OCI-LY7 (cell line): ENCODE data around the gene HACE1. TPM values are rescaled to one million over a fixed set of nuclear protein-coding genes. Genes with fewer than 3 reads are reported as not detected.
"Not testable (repeated sequence)": the region's sequence is repeated elsewhere in the genome, so short reads cannot be mapped to it uniquely, and the experiment has no call there.

ENCODE experiments used
- BruUV-seq: library from RNA; stranded (reverse); fragments of 400-500 nt; replicated peaks from 2 replicates; lab custom pipeline; 2021; lab: Mats Ljungman, UMichigan
- CTCF ChIA-PET: fragments of 300-600 bp; sonication (Branson Sonifier 250); formaldehyde crosslinking; loops from one replicate; lab custom pipeline; 2022; ENCODE audit warnings: antibody characterized with exemption; ENCODE audit not compliant: unreplicated experiment; lab: Charles Lee
- POLR2A ChIA-PET: fragments of 300-600 bp; sonication (Branson Sonifier 250); formaldehyde crosslinking; loops from one replicate; lab custom pipeline; 2022; ENCODE audit warnings: antibody characterized with exemption; lab: Charles Lee
- DNase-seq: peaks from one replicate; pipeline ENCODE4 v3.0.0-alpha.2; 2015; ENCODE audit warnings: low spot score
- H2AFZ ChIP-seq: fragments of 200-600 bp; sonication (generic), shearing (Covaris generic); 2 replicates; pipeline ENCODE4 v1.6.1; 2014; ENCODE audit warnings: mild to moderate bottlenecking, antibody characterized with exemption, low read length, moderate library complexity
- H3K27ac ChIP-seq: fragments of 200-600 bp; sonication (generic); 2 replicates; pipeline ENCODE4 v1.5.1; 2014; ENCODE audit warnings: mixed run types, low read depth, mild to moderate bottlenecking, moderate library complexity, low read length, inconsistent platforms; ENCODE audit not compliant: poor library complexity, severe bottlenecking
- H3K36me3 ChIP-seq: fragments of 200-600 bp; sonication (generic); 2 replicates; pipeline ENCODE4 v1.6.1; 2014; ENCODE audit warnings: mild to moderate bottlenecking, antibody characterized with exemption, low read length, moderate library complexity, mixed read lengths; ENCODE audit not compliant: insufficient read depth
- H3K4me1 ChIP-seq: fragments of 200-600 bp; sonication (generic); 2 replicates; pipeline ENCODE4 v1.5.1; 2014; ENCODE audit warnings: mild to moderate bottlenecking, low read length; ENCODE audit not compliant: insufficient read depth, poor library complexity, severe bottlenecking
- H3K4me2 ChIP-seq: fragments of 200-600 bp; sonication (generic); 2 replicates; pipeline ENCODE4 v1.6.1; 2014; ENCODE audit warnings: mild to moderate bottlenecking, low read length
- H3K4me3 ChIP-seq: fragments of 200-600 bp; sonication (generic); 2 replicates; pipeline ENCODE4 v1.5.1; 2014; ENCODE audit warnings: mild to moderate bottlenecking, low read depth, low read length; ENCODE audit not compliant: poor library complexity, severe bottlenecking
- H3K79me2 ChIP-seq: fragments of 200-600 bp; sonication (generic); 2 replicates; pipeline ENCODE4 v1.6.1; 2016; ENCODE audit warnings: low read depth, mild to moderate bottlenecking, low read length, moderate library complexity, mixed read lengths; ENCODE audit not compliant: insufficient read depth
- H3K9me2 ChIP-seq: fragments of 200-600 bp; sonication (generic); 2 replicates; pipeline ENCODE4 v1.6.1; 2016; ENCODE audit warnings: mild to moderate bottlenecking, low read length, mixed read lengths; ENCODE audit not compliant: insufficient read depth
- H3K9me3 ChIP-seq: fragments of 200-600 bp; sonication (generic); 2 replicates; pipeline ENCODE4 v1.6.1; 2014; ENCODE audit warnings: mild to moderate bottlenecking, mixed run types, low read length, mixed read lengths
- H4K20me1 ChIP-seq: fragments of 200-600 bp; sonication (generic); 2 replicates; pipeline ENCODE4 v1.6.1; 2014; ENCODE audit warnings: mild to moderate bottlenecking, antibody characterized with exemption, low read length, moderate library complexity, mixed read lengths; ENCODE audit not compliant: insufficient read depth
- CTCF ChIP-seq: fragments of 200-600 bp; sonication (generic); conservative IDR thresholded peaks from 2 replicates; pipeline ENCODE4 v1.5.1; 2014; ENCODE audit warnings: mild to moderate bottlenecking, antibody characterized with exemption, low read length, moderate library complexity, mixed read lengths
- EZH2phosphoT487 ChIP-seq: fragments of 200-600 bp; sonication (generic); IDR thresholded peaks from 2 replicates; pipeline ENCODE4 v1.6.1; 2018; ENCODE audit warnings: low read depth, borderline replicate concordance, mild to moderate bottlenecking, mixed run types, antibody characterized with exemption, low read length, moderate library complexity, mixed read lengths
- intact Hi-C: fragments of 100-400 bp; cut with micrococcal nuclease; formaldehyde crosslinking; loops from one replicate; pipeline ENCODE4 v1.10.0; 2022; ENCODE audit not compliant: unreplicated experiment
- total RNA-seq, 2 experiments: library from RNA; depleted of rRNA in 1 of 2; stranded (reverse); fragments of >200 nt in 1 of 2; shearing (Covaris generic) in 1 of 2; gene quantifications; 2 replicates each; pipeline ENCODE4 v1.2.3, GENCODE V29; 2014 to 2022

The HACE1 gene
- total RNA-seq, 2 experiments from 2014 or later: 16.6 to 22.1 TPM

GRCh38 chr6:104860221-104860620, 502 bp upstream of the HACE1 start:
- POLR2A ChIA-PET: interaction anchor here (0.5 to 1.7 kb wide), 7 partner anchors 9 to 1252 kb away, joined by 3 to 6 read pairs (median 3); no protein-coding TSS in a partner anchor
- DNase-seq: no peak

GRCh38 chr6:104858642-104859041, 1.1 kb downstream of the HACE1 start:
- intact Hi-C loops: loop anchor here (10.0 kb wide), 1 partner anchor 546 kb away; the partner anchor contains the start of gene PREP
- CTCF ChIA-PET: no interaction called here
- H3K4me1 ChIP-seq: peaks cover 8% of the 10 kb centered on the region
- peaks cover 8% of the 10 kb centered on the region; the same call in 1 of the 2 replicates for H3K79me2 ChIP-seq
- H4K20me1 ChIP-seq: no peaks in the 10 kb centered on the region
- peak; percentile 3 for DNase-seq
- H2AFZ ChIP-seq: peak overlapping the region; percentile 88; the same call in 1 of the 2 replicates
- BruUV-seq: no TSS peak
- H3K27ac ChIP-seq: no peak overlapping the region
- H3K9me2 ChIP-seq: no peaks in the 10 kb centered on the region
- peak overlapping the region; percentile 85 for H3K4me3 ChIP-seq
- POLR2A ChIA-PET: interaction anchor here (0.6 to 1.2 kb wide), 3 partner anchors 12 to 34 kb away, joined by 3 read pairs; no protein-coding TSS in a partner anchor
- no peaks in the 10 kb centered on the region for H3K36me3 ChIP-seq
- H3K9me3 ChIP-seq: no peaks in the 10 kb centered on the region
- H3K4me2 ChIP-seq: peak overlapping the region; percentile 81
- TF ChIP-seq EZH2phosphoT487: no peak
- TF ChIP-seq CTCF: no peak

More at GRCh38 chr6:104860221-104860620, 502 bp upstream of the HACE1 start:
- Histone ChIP-seq H3K36me3 (no peaks in the 10 kb centered on the region), H3K4me1 (peaks cover 8% of the 10 kb centered on the region), H4K20me1 (no peaks in the 10 kb centered on the region), H3K4me2 (peak overlapping the region; percentile 81), H3K79me2 (peaks cover 8% of the 10 kb centered on the region; the same call in 1 of the 2 replicates), H3K27ac (no peak overlapping the region), H2AFZ (peak overlapping the region; percentile 88; the same call in 1 of the 2 replicates), H3K9me3 (no peaks in the 10 kb centered on the region), H3K9me2 (no peaks in the 10 kb centered on the region), H3K4me3 (peak overlapping the region; percentile 85)
- no TSS peak for BruUV-seq
- CTCF ChIA-PET: no interaction called here
- intact Hi-C loops: no loop called here
- TF ChIP-seq CTCF (no peak), EZH2phosphoT487 (no peak)

GRCh38 chr6:104855507-104855906, 4.2 kb downstream of the HACE1 start:
- Histone ChIP-seq H2AFZ (no peak overlapping the region), H4K20me1 (no peaks in the 10 kb centered on the region), H3K36me3 (no peaks in the 10 kb centered on the region; the same call in 1 of the 2 replicates), H3K4me1 (peaks cover 8% of the 10 kb centered on the region), H3K4me3 (no peak overlapping the region), H3K9me3 (no peaks in the 10 kb centered on the region), H3K4me2 (no peak overlapping the region), H3K27ac (no peak overlapping the region), H3K79me2 (peaks cover 8% of the 10 kb centered on the region; the same call in 1 of the 2 replicates), H3K9me2 (no peaks in the 10 kb centered on the region)
- DNase-seq: no peak
- no TSS peak for BruUV-seq
- intact Hi-C loops: loop anchor here (10.0 kb wide), 1 partner anchor 549 kb away; the partner anchor contains the start of gene PREP
- CTCF ChIA-PET: no interaction called here
- no peak for TF ChIP-seq CTCF
- TF ChIP-seq EZH2phosphoT487: no peak
- POLR2A ChIA-PET: no interaction called here

- H3K4me1 ChIP-seq: not testable (repeated sequence)
Measured at GRCh38 chr6:104847721-104848120, 12.0 kb downstream of the HACE1 start.

More at GRCh38 chr6:104847721-104848120, 12.0 kb downstream of the HACE1 start:
- BruUV-seq, CTCF ChIA-PET, H3K9me2 ChIP-seq, DNase-seq, intact Hi-C loops, H4K20me1 ChIP-seq, H3K4me2 ChIP-seq, H3K79me2 ChIP-seq, H2AFZ ChIP-seq, H3K27ac ChIP-seq, H3K9me3 ChIP-seq, H3K4me3 ChIP-seq: not testable (repeated sequence)
- peaks cover 14% of the 10 kb centered on the region for H3K36me3 ChIP-seq
- POLR2A ChIA-PET: interaction anchor here (1.4 kb wide), 1 partner anchor 11 kb away, joined by 3 read pairs; no protein-coding TSS in a partner anchor
